ENCODE data around the gene NFATC1. TPM values are rescaled to one million over a fixed set of nuclear protein-coding genes. Genes with fewer than 3 reads are reported as not detected.

NFATC1 gene
- total RNA-seq, 3 donors from 2014 or later (not counting 1 experiment from before 2014, with no cell fraction given): 35.8 to 47.4 (median 37.1) TPM

- 92% methylated on average over 40 of the region's 40 CpGs for WGBS (ENCODE audit: insufficient coverage)
Measured at GRCh38 chr18:79379931-79380815, 15.6 kb upstream of the NFATC1 start.

GRCh38 chr18:79380816-79381806, 14.6 kb upstream of the NFATC1 start:
- DNase-seq (peak; percentile 63 to 80), ATAC-seq (peak; percentile 64 to 67 (median 66))
- no peak overlapping the region for H3K27ac Mint-ChIP-seq
- Histone ChIP-seq H3K36me3 (ENCODE audit: control insufficient read depth, insufficient read depth, low read length) (peaks cover 4% of the 10 kb centered on the region), H3K9me3 (ENCODE audit: control insufficient read depth, insufficient read depth, low read length) (no peaks in the 10 kb centered on the region), H3K27me3 (ENCODE audit: control insufficient read depth, insufficient read depth, low read length) (no peaks in the 10 kb centered on the region), H3K4me1 (ENCODE audit: control insufficient read depth, insufficient read depth, low read length) (peaks cover 8% of the 10 kb centered on the region), H3K4me3 (ENCODE audit: low read length) (no peak overlapping the region), H3K27ac (ENCODE audit: low read length) (no peak overlapping the region)
- no peaks in the 10 kb centered on the region for H3K27me3 Mint-ChIP-seq (ENCODE audit: low read depth in 2 of 2)
- intact Hi-C loops (cut with micrococcal nuclease): no loop called here
- H3K4me3 Mint-ChIP-seq: no peak overlapping the region
- TF ChIP-seq CTCF (IDR thresholded peaks at IDR 0.05): peak; percentile 81
- peaks cover 5 to 16% of the 10 kb centered on the region in 2 donors for H3K4me1 Mint-ChIP-seq
- peaks cover 7% of the 10 kb centered on the region for H3K36me3 Mint-ChIP-seq
- no peaks in the 10 kb centered on the region for H3K9me3 Mint-ChIP-seq
- 65% methylated on average over 30 of the region's 30 CpGs for WGBS (ENCODE audit: insufficient coverage)

More at GRCh38 chr18:79379931-79380815, 15.6 kb upstream of the NFATC1 start:
- ATAC-seq (no peak), DNase-seq (no peak)
- no peaks in the 10 kb centered on the region for H3K9me3 ChIP-seq (ENCODE audit: control insufficient read depth, insufficient read depth, low read length)
- H3K27me3 ChIP-seq (ENCODE audit: control insufficient read depth, insufficient read depth, low read length): no peaks in the 10 kb centered on the region
- H3K36me3 ChIP-seq (ENCODE audit: control insufficient read depth, insufficient read depth, low read length): peaks cover 4% of the 10 kb centered on the region
- H3K9me3 Mint-ChIP-seq: no peaks in the 10 kb centered on the region
- no peak for TF ChIP-seq CTCF (IDR thresholded peaks at IDR 0.05)
- H3K4me1 Mint-ChIP-seq: peaks cover 5 to 16% of the 10 kb centered on the region in 2 donors
- H3K27ac Mint-ChIP-seq: no peak overlapping the region
- H3K36me3 Mint-ChIP-seq: peaks cover 7% of the 10 kb centered on the region
- intact Hi-C loops (cut with micrococcal nuclease): loop anchor here (1.0 kb wide), 2 partner anchors 148 to 264 kb away; no protein-coding TSS in a partner anchor
- peaks cover 8% of the 10 kb centered on the region for H3K4me1 ChIP-seq (ENCODE audit: control insufficient read depth, insufficient read depth, low read length)
- H3K27ac ChIP-seq (ENCODE audit: low read length): no peak overlapping the region
- no peak overlapping the region for H3K4me3 Mint-ChIP-seq
- H3K27me3 Mint-ChIP-seq (ENCODE audit: low read depth in 2 of 2): no peaks in the 10 kb centered on the region
- H3K4me3 ChIP-seq (ENCODE audit: low read length): no peak overlapping the region

GRCh38 chr18:79381811-79382311, 13.9 kb upstream of the NFATC1 start:
- Histone ChIP-seq H3K27ac (ENCODE audit: low read length) (no peak overlapping the region), H3K4me3 (ENCODE audit: low read length) (no peak overlapping the region), H3K9me3 (ENCODE audit: control insufficient read depth, insufficient read depth, low read length) (no peaks in the 10 kb centered on the region), H3K36me3 (ENCODE audit: control insufficient read depth, insufficient read depth, low read length) (peaks cover 4% of the 10 kb centered on the region), H3K27me3 (ENCODE audit: control insufficient read depth, insufficient read depth, low read length) (no peaks in the 10 kb centered on the region), H3K4me1 (ENCODE audit: control insufficient read depth, insufficient read depth, low read length) (peaks cover 8% of the 10 kb centered on the region)
- Mint-ChIP-seq H3K36me3 (peaks cover 7% of the 10 kb centered on the region), H3K9me3 (no peaks in the 10 kb centered on the region), H3K4me1 (peaks cover 5 to 16% of the 10 kb centered on the region in 2 donors), H3K4me3 (no peak overlapping the region), H3K27me3 (ENCODE audit: low read depth in 2 of 2) (no peaks in the 10 kb centered on the region), H3K27ac (no peak overlapping the region)
- DNase-seq (no peak), ATAC-seq (no peak)
- WGBS (ENCODE audit: insufficient coverage): 92% methylated on average over 16 of the region's 16 CpGs
- no peak for TF ChIP-seq CTCF (IDR thresholded peaks at IDR 0.05)
- intact Hi-C loops (cut with micrococcal nuclease): no loop called here
